GM12892 (cell line): ENCODE results near the gene ABCG8.

Experiments used
- POLR2A ChIP-seq: IDR thresholded peaks from 2 replicates; pipeline ENCODE4 v1.6.1; 2011; ENCODE audit warnings: low read depth, low read length, control low read depth
- POLR2AphosphoS5 ChIP-seq: IDR thresholded peaks from 2 replicates; pipeline ENCODE4 v1.6.1; 2011; ENCODE audit warnings: low read depth, low read length, control low read depth
- TAF1 ChIP-seq: IDR thresholded peaks from 2 replicates; pipeline ENCODE4 v1.6.1; 2011; ENCODE audit warnings: low read depth, mild to moderate bottlenecking, control low read depth, low read length, borderline replicate concordance

DNA sequence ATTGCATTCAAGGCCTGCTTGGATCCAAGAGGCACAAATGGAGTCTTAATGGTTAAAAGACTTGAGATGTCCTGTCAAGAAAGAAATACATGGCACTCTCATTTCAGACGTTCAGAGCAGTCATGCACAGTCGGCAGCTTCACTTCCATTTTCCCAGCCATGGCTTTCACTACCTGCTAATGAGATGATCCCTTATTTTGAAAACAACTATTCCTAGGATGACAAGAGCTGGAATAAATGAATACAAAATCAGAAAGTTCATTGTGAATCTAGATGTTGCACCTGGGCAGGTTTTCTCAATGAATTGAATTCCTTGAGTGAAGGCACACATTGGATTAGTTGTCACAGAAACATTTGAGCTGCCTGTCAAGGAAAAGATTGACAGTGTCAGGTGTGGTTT lies 25.8 kb upstream of the ABCG8 start:
- TF ChIP-seq POLR2AphosphoS5 = no peak
- TF ChIP-seq POLR2A = no peak
- no peak for TF ChIP-seq TAF1
